Measurements from ENCODE around the gene C19orf18.
"Not testable (repeated sequence)": the region's sequence is repeated elsewhere in the genome, so short reads cannot be mapped to it uniquely, and the experiment has no call there.

Gene C19orf18

GRCh38 chr19:57974434-57974833 is at the start of gene C19orf18:
C19orf18 (minus strand) TSS chr19:57974534; CDS start chr19:57974432, 102 bp downstream.
- no peak for DNase-seq

DNA sequence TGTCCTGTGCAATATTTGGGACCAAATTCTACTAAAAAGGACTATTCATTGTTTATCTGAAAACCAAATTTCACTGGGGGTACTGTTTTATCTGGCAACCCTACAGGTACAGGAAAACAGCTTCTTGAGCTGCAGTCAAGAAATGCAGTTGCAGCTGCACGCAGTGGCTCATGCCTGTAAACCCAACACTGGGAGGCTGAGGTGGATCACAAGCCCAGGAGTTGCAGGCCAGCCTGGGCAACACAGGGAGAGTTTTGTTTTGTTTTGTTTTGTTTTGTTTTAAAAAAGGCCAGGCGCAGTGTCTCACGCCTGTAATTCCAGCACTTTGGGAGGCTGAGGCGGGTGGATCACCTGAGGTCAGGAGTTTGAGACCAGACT is 47.9 kb upstream of the C19orf18 start:
- no peak for DNase-seq

- DNase-seq: peak; percentile 64
These were observed 47.4 kb upstream of the C19orf18 start for GRCh38 chr19:58021541-58022282.

GRCh38 chr19:58020129-58020528 is 45.8 kb upstream of the C19orf18 start:
- no peak for DNase-seq

GRCh38 chr19:58014141-58014540 is 39.8 kb upstream of the C19orf18 start:
- no peak for DNase-seq

DNA sequence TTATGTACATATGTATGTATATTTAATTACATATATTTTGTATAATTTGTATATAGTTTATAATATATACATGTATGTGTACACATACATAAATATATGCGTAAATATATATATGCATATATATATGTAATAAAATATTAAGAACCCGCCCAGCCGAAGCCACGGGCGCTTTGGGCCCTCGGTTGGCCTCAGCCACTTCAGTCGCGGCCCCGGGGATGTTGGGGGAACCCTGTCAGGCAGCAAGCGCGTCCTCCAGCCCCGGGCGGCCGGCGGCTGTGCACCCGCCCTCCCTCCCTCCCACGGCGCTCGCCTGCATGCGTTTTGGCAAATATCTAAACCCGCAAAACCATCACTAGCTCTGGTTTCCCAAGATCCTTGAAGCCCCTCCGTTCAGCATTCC is 36.2 kb upstream of the C19orf18 start:
- DNase-seq: no peak

GRCh38 chr19:58009666-58010301 is 35.5 kb upstream of the C19orf18 start:
- peak; percentile 79 for DNase-seq

DNA sequence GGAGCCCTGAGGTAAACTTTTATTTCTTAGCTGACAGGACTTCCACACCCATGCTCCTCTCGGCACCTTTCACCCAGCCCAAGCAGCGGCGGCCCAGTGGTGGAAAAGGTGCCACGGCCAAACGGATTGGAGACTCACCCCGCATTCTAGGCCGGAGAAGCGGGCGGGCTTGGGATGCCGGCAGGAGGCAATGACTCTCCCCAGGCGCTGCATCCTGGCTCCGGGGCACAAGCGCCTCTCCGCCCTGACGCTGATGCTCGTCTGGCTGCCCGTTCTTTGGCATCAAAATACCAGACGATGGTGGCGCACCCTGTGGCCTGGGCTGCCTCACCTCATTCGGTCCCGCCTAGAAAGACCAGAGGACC is 34.9 kb upstream of the C19orf18 start:
- DNase-seq: no peak

DNA sequence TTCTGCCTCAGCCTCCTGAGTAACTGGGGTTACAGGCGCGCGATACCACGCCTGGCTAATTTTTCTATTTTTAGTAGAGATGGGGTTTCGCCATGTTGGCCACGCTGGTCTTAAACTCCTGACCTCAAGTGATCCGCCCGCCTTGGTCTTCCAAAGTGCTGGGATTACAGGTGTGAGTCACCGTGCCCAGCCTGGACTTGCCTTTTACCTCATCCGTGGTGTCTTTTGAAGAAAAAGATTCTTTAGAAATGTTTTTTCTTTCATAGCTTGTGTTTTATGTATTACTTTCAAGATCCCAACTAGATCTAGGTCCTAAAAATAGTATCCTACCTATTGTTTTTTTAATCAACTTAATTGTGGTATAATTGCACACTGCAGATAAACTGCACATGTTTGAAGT is 34.5 kb upstream of the C19orf18 start:
- DNase-seq: not testable (repeated sequence)

DNA sequence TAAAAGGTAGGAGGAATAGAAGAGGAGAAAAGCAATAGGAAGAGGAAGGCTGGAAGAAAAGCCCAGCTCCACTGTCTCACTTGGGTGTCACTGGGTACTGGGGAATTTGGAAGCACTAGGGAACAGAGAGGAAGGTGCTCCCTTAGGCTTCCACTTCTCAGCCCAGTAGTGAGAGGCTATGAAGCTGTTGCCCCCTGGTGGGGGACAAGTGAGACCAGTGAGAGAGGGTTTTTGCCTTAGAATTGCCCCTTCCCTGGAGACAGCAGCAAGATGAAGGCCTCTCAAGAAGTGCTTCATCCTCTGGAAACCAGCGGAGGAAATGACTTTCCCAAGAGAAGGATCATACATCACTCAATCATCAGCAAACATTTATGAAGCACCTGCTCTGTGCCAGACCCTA is 33.0 kb upstream of the C19orf18 start:
- DNase-seq: no peak

DNA sequence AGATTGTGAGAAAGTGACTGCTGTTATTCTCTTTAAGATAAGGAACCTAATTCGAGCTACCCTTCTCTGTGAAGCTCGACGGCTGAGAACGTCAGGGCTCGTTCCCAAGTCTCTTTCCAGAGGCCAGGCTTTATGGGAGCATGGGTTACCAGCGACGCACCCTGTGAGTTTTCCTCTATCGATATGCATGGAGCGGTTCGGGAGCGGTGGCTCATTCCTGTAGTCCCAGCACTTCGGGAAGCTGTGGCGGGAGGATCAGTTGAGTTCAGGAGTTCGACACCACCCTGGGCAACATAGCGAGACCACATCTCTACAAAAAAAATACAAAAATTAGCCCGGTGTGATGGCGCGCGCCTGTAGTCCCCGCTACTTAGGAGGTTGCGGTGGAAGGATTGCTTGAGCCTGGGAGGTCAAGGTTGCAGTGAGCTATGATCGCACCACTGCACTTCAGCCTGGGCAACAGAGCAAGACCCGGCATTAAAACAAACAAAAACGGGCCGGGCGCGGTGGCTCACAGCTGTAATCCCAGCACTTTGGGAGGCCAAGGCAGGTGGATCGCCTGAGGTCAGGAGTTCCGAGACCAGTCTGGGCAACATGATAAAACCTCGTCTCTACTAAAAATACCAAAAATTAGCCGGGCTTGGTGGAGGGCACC is 29.0 kb upstream of the C19orf18 start:
- DNase-seq: no peak

GRCh38 chr19:58002384-58003173 is 28.2 kb upstream of the C19orf18 start, which contains the start of gene ZNF606:
ZNF606 (minus strand) TSS chr19:58002820; CDS start chr19:58001319, 1,501 bp downstream.
- DNase-seq: peak; percentile 77

DNA sequence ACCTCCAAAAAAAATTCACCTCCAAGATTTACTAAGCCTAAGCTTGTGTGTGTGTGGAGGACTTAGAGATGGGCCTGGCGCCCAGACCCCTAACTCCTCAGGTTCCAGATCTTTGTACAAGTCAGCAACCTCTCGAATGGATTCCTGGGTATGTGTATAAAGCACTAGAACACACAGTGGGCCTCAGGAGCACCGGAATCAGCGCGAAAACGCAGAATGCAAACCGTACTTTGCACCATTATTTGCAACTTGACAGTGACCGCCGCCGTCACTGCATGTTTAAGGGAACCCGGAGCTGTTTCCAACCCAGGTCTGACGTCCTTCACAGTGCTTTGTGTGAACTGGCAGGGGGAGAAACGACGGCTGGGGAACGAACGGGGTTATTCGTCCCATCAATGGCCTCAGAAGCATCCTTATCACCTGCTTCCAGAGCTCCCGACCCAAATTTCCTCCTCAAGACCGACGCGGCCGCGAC is 27.6 kb upstream of the C19orf18 start:
- DNase-seq: peak; percentile 15

- DNase-seq: no peak
These were observed 26.3 kb upstream of the C19orf18 start for GRCh38 chr19:58000677-58001076.

- no peak for DNase-seq
These were observed 18.5 kb upstream of the C19orf18 start for GRCh38 chr19:57992841-57993240.

DNA sequence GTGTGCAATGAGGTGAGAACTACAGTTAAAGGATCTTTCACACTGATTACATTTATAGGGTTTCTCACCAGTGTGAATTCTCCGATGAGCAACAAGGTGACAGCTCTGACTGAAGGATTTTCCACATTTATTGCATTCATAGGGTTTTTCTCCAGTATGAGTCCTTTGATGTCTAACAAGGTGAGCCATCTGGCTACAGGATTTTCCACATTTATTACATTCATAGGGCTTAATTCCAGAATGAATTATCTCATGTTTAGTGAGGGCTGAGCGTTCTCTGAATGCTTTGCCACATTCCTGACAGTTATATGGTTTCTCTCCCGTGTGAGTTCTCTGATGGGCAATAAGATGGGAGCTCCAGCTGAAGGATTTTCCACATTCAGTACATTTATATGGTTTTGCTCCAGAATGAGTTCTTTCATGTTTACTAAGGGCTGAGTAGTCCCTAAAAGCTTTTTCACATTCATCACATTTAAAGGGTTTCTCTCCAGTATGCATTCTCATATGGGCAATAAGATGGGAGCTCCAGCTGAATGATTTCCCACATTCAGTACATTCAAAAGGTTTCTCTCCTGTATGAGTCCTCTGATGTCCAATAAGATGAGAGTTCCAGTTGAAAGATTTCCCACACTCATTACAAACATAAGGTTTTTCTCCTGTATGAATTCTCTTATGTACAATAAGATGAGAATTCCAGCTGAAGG is 4.4 kb upstream of the C19orf18 start:
- DNase-seq: no peak

DNA sequence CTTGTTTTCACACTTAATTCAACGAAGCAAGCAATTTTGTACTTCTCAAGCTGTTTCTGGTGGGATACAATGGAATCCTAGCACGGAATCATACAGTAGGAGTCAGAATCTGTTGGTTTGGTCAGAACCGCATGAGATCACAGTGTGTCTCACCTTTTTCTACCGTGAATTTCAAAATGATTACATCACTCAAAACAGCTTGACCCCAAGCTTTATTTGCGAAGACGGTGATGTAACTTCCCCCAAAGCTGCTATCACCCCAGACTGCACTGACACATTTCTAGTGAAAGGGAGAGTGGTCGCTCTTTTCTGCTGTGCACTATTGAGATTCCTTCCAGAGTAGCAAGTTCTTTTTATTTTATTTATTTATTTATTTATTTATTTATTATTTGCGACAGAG is 9.6 kb downstream of the C19orf18 start:
- DNase-seq: no peak

- no peak for DNase-seq
These were observed 12.5 kb downstream of the C19orf18 start for GRCh38 chr19:57961785-57962184.

- DNase-seq: no peak
These were observed 19.3 kb downstream of the C19orf18 start for GRCh38 chr19:57954996-57955395.

DNA sequence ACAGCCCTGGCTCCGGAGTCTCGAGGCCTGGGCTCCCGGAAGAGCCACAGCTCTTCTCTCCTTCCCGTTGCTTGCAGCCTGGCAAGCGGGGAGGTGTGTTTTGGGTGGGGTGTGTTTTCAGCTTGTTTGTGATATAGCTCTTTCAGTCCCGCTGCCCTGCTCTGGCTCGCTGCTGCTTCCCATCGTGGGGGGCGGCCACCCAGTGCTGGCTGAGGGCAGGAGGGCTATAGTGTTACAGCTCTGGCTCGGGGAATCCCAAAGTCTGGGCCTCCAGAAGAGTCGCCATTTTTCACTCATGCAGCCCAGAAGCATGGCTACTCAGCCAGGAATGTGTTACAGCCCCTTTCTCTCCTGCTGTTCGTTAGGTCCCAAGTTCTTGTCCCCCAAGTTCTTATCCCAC is 24.6 kb downstream of the C19orf18 start:
- no peak for DNase-seq

- no peak for DNase-seq
These were observed 25.0 kb downstream of the C19orf18 start for GRCh38 chr19:57949296-57949695.

DNA sequence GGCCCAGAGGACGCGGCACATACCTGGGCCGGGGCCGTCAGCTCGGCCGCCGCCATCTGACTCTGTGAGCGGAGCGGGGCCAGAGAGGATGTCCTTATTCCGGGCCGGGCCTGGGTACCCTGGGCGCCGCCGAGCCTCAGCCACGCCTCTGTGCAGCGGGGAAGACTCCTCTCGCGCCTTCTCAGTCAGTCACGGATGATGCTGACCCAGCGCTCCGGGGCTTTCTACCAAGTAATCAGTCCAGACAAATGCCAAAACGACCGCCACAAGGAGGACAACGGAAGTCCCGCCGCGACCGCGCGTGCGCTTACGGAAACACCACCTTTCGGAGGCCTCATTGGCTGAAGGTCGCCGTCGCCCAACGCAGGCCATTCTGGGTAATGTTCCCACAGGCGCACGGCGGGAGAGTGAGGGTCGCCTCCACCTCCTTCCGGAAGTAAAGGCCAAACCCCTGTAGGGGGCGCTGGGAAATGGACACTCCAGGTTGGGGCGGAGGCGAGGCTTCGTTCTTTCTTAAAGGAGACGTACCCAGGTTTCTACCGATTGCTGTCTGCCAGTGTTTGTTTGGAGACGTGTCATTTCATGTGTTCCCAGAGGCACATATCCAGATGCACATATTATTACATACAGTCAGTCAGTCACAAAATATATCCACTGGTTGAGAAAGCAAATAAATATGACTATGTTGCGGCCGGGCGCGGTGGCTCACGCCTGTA is 26.8 kb downstream of the C19orf18 start, which contains the start of gene ZNF256:
Gene ZNF256 (minus strand): TSS at position 288 of the 716 bp plus-strand sequence. CDS start 232 bp downstream, at position 56.
- DNase-seq: peak; percentile 95
